GM19351 (cell line): ENCODE results near the gene NFASC.

Experiments used
- ATAC-seq: cut with Tn5 transposase; IDR thresholded peaks from one replicate; pipeline ENCODE4 v1.9.1; 2021; ENCODE audit warnings: mild to moderate bottlenecking, moderate library complexity; ENCODE audit not compliant: unreplicated experiment

The NFASC gene

DNA sequence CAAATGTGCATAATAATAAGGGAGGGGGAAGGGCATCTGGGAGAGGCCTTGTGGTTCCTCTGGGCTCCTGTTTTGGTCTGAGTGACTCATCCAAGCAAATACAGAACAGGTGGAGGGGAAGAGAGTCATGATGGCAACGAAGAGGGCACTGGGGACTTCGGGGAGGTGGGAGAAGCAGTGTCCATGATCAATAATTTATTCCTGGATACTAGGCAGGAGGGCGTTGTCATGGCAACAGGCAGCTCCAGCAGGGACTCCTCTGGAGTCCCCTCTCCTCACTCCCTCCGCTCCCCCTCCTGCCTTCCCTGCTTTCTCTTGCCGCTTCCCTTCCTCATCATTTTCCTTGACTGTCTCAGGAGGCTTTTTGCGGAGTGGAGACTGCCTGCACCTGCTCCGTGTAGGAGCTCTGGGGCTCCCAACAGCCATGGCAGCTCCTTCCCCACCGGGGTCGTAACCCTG, 12.3 kb upstream of the NFASC start:
- ATAC-seq, result no peak

DNA sequence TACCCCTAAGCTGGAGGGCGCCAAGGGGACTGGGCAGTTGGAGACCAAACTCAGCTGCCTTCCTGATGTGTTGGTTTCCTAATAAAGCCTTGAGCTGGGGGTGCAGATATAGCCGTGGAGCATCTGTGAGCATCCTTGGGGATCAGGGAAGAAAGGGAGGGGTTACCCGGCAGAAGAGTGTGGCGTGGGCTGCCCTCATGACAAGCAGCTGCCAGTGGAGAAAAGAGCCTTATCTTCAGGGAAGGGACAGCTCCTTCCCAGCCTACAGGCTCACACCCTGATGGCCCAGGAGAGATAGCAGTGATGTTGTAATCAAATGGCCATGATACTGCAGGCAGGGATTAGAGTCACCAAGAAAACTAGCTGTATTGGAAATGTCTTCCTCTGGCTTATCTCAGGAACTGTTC, 10.8 kb upstream of the NFASC start:
- no peak for ATAC-seq

DNA sequence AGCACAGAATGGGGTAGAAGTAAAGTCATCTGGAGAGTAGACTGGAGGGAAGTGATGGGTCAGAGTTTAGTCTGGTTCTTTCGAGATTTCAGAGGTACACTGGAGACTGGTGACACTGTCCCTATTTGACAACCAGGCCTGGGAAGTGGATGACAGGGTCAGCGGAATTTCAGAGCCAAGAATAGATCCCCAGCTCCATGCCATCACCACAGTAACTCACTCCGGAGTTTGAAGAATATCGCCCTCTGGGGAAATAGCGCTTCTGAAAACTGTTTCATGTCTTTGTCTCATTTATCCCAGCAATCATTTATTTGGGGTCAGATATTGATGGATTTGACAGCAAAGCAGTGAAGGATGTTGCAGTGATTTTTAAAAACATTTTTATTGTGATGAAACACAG, 7.6 kb upstream of the NFASC start:
- no peak for ATAC-seq

DNA sequence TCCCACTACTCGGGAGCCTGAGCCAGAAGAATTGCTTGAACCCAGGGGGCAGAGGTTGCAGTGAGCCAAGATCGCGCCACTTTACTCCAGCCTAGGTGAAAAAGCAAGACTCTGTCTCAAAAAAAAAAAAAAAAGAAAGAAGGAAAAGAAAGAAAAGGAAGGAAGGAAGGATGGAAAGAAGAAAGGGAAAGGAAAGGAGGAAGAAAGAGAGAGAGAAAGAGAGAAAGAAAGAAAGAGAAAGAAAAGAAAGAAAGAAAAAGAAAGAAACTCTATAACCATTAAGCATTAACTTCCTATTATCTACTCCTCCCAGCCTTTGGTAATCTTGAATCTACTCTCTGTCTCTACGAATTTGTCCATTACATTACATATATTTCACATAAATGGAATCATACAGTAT, 6.9 kb upstream of the NFASC start:
- ATAC-seq, result no peak

DNA sequence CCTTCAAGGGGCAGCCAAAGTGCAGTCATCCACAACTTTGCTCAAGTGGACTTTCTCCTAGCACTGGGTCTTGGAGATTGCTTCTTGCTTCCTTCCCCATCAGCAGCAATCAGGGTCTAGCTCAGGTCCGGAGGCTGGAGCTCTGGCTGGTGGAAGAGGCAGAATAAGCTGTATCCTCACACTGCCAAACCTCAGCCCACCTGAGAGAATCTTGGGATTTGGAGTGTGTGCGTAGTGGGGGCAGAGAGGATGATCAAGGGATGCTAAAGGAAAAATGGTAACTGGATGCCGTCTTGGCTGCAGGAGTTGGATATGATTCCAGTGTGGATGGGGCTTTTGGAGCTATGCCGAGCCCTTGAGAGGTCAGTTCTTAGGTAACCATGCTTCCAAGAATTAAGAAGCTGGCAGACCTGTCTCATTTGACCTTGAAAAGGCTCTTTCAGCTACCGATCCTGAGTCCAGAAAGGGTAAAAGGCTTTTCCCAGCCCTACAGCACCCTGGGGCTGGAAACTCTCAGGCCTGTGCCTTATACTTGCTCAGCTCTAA, 4.5 kb upstream of the NFASC start:
- no peak for ATAC-seq

DNA sequence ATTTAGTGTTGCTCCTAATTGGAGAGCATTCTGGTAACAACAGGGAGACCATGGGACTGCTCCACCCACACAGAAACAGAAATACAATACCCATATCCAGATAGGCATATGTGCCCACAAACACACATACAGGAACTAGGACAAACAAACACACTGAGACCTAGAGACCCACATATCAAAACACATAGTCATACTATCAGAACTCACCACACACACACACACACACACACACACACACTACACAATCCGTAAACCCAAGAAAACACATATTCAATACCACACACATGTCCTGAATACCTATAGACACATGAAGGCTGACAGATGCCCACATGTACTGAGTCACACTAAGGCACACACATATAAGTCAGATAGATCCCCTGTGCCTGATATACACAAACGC, 3.5 kb upstream of the NFASC start:
- no peak for ATAC-seq

DNA sequence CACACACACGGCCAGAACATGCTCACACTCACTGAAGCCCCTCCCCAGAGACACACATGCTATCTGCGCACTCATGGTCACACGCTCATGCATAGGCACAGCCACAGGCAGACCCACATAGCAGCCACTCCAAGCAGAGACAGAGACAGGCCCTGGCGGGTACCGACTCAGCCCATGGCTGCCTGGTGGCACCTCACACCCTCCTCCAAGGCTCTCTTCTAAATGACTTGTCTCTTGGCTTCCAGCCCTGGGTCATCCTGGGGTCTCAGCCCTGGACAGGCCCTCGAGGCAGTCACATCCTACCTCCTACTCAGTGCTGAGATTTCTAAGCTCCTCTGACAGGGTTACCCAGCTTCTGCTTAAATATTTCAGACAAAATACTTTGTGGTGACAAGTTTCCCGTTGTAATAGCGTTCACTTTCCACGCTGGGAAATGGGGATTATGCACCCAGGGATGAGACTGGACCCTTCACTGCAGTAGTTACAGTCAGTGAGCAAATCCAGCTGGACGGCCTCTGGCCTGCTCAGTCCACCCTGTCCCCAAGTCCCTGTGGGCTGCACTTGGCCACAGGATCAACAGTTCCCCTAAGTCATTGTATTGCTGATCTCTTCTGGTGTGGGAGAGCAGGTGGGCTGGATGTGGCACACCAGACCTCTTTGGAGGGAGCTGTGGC, 2.9 kb upstream of the NFASC start:
- no peak for ATAC-seq

DNA sequence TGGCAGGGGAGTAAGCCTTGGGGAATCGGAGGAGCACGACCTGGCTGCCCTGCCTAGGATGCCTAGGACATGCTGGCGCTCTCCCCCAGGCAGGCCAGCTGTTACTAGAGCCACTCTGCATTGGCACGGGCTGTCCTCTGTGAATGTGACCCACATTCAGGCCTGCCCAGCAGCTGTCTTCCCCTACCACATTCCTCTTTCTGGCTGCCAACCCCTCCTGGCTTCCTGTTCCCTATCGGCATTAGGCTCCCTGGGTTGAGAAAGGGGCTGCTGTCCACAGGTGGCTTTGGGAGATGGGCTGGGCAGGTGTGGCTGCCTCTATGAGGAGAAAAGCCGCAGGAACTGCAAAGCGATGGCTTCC, 2.3 kb upstream of the NFASC start:
- ATAC-seq, result no peak

DNA sequence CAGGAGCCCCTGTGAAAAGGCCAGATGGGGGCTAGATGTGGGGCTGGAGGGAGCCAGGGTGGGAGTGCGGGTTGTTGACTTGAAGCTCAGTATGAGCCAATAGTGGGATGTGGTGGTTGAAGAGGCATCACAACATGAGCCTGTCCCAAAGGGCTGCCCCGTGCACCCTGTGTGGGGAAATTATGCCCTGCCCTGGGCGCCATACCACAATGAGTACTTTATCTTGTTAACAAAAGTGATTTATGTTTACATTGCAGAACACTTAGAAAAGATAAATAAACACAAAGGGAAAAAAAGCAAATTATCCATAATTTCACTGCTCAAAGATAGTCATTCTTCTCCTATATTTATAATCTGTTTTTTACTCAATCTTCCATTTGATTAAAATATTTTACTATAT, 1.6 kb upstream of the NFASC start:
- ATAC-seq, result no peak

DNA sequence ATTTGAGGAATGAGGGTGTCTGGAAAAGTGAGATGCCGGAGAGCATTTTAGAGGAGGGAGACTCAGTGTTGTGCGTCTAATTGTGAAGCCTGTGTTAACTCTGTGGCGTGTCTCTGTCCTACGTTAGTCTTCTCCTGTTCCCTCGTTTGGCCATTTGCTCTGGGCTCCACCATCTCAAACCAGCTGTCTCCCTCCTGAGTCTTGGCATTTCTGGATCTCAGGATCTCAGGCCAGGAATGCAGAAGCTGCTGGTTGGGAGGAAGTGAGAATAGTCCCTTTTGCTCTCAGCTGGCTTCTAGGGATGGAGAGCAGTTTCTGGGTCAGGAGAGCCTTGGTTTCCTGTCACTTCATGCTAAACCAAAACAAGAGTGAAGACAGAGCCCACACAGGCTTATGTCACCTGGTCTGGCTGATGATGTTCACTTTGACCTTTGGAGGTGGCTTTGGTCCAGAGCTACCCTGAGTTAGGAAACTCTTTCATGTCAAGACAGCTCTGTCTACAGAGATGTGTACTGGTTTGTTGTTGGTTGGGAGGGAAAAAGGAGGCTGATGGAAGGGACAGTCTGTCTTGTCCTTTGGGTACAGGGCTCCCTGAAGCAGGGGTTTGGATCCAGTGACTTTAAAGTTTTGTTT, 859 bp downstream of the NFASC start:
- no peak for ATAC-seq

DNA sequence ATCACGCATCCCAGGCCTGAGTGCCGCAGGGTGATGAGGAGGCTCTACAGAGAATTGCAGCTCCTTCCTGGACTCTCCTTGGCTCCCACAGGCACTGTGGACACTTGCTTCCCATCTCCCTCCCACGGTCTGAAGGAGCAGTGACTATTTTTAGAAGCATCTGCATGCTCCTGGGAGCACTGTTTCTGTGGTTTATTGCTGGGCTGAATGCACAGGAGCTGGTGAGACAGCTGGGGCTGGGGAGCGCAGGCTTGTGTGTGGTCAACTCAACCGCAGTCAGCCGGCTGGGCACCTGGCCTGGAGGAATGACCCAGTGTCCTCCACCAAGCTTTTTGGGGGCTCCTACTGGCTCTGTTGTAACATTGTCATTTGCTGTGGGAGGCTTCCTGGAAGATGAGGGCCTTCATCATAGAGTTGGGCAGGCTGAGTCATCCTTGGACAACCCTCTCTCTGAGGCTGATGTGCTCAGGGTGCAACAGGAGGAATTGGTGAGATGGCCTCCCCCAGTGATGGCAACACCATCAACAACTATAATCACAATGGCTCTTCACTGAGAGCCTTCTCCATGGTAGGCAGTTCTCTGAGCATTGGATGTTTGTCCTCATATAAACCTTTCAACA, 1.7 kb downstream of the NFASC start:
- no peak for ATAC-seq

DNA sequence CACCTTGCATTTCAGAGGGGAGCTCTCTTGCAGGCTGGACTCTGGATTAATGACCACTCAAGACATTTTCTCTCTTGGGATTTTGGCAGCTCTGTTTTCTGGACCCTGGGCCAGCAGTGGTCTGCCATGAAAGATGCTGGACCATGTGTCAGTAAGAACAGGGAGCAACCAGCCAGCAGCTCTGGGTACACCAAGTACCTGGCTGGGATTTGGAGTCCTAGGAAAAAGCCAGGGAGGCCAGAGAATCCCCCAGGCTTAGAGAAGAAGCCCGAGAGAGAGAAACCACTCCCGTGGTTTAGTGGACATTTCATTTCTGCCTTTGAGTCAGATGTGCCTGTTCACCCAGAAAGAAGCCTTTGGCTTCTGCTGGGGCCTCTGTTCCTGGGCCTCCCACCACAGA, 2.5 kb downstream of the NFASC start:
- no peak for ATAC-seq

DNA sequence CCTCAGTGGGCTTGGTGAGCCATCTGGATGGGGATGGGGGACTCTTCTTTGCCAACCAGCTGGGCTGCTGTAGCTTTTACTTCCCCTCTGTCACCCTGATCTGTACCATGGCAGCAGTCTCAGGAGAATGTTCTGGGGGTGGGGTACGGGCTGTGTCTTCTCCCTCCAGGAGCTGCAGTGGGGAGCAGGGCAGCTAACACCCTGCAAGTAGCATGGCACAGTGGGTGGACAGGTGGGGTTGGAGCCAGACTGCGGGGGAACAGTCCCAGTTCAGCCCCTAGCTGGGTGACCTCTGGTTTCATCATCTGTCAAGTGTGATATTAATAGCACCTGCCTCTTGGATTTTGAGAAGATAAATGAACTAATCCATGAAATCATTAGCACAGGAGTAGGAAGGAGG, 3.1 kb downstream of the NFASC start:
- no peak for ATAC-seq

DNA sequence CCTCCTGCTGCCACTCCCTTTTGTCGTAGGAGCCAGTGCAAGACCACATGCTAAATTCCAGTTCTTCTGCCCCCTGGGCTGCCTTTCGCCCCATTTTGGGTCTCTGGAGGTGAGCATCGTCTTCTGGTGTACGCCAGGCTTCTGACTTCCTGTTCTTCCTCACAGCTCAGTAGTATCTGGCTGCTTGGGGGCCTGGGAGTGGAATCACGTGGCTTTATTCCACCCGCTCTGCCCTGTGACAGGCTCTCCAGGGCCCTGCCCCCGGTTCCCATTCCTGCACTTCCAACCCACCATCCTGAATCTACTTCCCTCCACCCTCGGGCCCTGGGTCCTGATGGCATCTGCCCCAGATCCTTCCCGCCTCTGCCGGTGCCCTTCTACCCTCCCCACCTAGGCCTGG, 3.6 kb downstream of the NFASC start:
- no peak for ATAC-seq

DNA sequence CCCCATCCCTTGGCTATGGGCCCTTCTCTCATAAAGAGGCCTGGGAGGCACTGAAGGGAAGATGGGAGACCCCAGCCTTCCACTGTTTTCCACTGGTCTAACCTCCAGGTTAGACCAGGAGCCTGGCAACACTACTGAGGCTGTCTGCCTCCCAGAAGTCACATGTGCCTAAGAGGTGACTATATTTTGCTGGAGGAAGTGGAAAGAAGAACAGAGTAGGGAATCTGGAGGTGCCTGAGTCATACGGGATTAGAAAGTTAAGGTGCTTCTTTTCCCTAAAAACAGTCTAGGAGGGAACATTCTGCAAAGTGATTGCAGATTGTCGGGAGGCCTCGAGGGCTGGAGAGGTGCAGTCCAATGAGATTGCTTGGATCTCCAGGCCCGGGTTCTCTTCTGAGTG, 4.6 kb downstream of the NFASC start:
- ATAC-seq, result no peak

DNA sequence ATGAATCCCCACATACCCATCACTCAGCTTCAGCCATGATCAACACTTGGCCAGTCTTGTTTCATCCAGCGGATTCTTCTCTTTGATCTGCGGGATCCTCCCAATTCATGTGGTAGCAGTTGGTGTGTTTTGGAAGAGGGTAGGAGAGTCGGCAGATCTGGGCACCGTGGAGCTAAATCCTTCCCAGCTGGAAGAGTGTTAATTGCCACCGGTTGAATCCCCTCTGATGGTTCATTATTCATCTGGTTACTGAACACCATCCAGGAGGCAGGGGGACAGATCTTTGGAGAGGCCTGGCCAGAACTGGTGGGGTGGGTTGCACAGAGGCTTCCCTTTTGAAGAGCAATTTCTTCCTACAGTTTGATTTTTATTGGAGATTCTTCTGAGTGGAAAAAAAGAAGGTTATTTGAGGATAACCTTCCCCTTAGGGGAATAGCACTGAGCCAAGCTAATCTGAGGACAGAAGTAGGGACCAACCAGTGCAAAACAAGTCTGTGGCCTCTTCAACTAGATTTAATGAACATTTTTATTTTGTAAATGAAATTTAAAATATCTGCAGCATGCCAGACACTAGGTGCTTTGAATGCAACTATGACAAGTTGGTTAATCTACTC, 8.1 kb downstream of the NFASC start:
- no peak for ATAC-seq

DNA sequence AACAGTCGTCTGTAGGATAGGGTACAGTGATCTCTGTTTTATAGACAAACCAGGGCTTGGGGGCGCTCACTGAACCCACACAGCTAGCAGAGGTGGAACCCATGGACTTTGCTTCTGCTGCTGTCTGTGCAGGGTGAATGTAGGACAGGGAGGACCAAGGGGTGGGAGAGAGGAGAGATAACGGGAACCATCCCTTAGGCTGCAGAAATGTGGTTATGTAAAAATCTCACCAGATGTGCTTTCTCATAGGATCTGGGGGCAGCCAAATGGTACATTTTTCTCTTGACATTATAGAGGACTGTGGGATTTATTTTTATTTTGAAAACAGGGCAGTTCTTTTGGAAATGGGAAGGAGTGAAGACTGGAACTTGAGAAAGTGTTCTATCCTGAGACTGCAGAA, 8.7 kb downstream of the NFASC start:
- ATAC-seq, result no peak

DNA sequence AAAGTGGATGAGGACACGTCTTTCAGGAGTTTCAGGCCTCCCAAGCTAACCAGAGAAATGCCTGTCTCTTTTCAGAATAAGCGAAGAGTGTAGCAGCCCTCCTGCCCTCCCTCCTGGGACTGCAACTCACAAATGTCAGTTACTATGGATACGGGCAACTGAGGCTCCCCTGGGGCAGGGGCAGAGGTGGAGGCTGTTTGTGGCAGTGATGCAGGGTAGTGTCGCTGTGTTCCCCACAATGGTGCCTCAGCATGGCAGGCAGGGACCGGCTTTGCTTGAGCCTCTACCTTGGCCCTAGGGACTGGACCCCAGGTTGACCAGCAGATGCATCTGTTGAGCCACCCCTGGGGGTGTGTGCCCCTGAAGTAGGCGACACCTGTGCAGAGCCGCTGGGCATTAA, 10.2 kb downstream of the NFASC start:
- no peak for ATAC-seq

DNA sequence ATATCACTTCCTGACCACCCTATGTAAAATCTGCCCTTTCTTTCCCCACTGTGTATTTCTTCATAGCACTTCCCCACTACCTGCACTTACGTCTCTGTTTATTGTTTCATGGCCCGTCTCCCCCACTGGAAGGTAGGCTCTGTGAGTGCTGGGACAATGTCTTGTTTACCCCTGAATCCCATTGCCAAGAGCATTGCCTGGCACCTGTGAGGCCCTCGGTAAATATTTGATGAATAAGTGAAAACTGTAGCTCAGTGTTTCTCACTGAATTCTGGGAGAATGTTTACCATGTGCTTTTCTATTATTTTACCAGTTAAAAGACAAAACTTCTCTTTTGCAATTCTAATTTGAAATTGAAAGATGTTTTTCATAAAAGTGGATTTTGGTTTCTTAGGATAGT, 11.8 kb downstream of the NFASC start:
- no peak for ATAC-seq

DNA sequence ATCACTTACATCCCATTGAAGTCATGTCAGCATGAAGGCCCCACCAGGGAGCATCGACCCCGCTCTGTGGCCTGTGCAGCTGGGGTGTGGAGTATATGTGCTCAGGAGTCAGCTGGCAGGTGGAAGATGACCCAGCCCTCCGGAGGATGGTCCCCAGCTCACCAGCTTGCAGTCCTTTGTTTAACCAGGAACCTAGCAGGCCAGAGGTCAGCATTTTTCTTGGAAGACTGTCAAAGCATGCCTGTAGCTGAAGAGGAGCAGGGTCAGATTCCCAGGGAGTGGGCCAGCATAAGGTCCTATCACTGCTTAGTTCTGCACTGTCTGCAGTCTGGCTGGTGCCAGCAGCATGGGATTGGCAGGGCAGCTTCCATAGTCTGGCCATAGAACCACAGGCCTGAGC, 12.7 kb downstream of the NFASC start:
- no peak for ATAC-seq

DNA sequence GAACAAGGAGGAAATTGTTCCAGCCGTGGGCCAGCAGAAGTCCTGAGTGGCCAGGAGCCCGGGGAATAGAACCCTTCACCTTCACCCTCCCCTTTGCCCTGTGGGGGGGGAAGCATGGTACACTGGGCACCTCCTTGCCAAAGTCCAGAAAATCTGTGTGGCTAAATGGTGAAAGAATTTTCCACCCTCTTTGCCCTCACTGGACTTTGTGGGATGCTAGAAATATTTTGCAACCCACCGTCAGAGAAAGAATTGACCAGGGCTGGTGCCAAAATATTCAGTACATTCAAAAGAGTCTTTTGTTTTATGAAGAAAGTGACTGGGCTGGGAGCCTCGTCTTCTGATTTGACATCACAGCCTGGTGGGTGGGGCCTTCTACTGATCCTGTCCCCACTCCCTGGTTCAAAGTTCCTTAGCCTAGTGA, 14.6 kb downstream of the NFASC start:
- no peak for ATAC-seq

DNA sequence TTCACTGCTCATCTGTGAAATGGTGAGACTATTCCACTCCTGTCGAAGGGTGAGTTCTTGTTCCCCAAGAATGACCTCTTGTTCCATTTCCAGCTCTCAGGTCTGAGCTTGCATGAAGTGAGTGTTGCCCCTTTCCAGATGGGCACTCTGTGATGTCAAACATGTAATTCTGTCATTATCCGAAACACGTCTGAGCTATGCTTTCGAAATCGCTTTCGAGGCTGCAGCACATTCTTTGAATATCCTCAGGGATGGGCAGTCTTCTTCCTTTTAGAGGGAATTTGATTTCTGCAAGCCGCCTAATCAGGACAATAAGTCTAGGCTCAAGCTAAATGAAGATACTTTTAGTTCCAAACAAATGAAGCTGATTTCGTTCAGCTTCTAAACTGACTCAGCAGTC, 15.1 kb downstream of the NFASC start:
- no peak for ATAC-seq
